Trophoblast cell (in vitro differentiated cells and primary cell): ENCODE measurements around the gene TCP10L.
A peak's percentile ranks its signal among the peaks of the same experiment; 100 is the strongest.

Experiments used
- DNase-seq, 2 donors: peaks; one replicate each; pipeline ENCODE4 v3.0.0-alpha.2; 2016
- H2AFZ ChIP-seq: 2 replicates; pipeline ENCODE4 v1.6.1; 2013; ENCODE audit warnings: low read length, moderate library complexity, mild to moderate bottlenecking; ENCODE audit not compliant: insufficient read depth, poor library complexity
- H2AK5ac ChIP-seq: 2 replicates; pipeline ENCODE4 v1.6.1; 2013; ENCODE audit warnings: mild to moderate bottlenecking, low read length
- H2BK120ac ChIP-seq: 2 replicates; pipeline ENCODE4 v1.6.1; 2013; ENCODE audit warnings: low read length, mild to moderate bottlenecking, moderate library complexity; ENCODE audit not compliant: insufficient read depth, poor library complexity
- H2BK12ac ChIP-seq: 2 replicates; pipeline ENCODE4 v1.6.1; 2013; ENCODE audit warnings: mild to moderate bottlenecking, low read length, moderate library complexity
- H2BK5ac ChIP-seq: 2 replicates; pipeline ENCODE4 v1.6.1; 2013; ENCODE audit warnings: low read length, low read depth, moderate library complexity, mild to moderate bottlenecking; ENCODE audit not compliant: poor library complexity
- H3K14ac ChIP-seq: 2 replicates; pipeline ENCODE4 v1.6.1; 2013; ENCODE audit warnings: mild to moderate bottlenecking, low read length
- H3K18ac ChIP-seq: 2 replicates; pipeline ENCODE4 v1.6.1; 2013; ENCODE audit warnings: mild to moderate bottlenecking, low read length
- H3K23ac ChIP-seq: 2 replicates; pipeline ENCODE4 v1.6.1; 2013; ENCODE audit warnings: low read length
- H3K27ac ChIP-seq: 2 replicates; pipeline ENCODE4 v1.5.1; 2013; ENCODE audit warnings: low read depth, mild to moderate bottlenecking, inconsistent platforms, low read length, moderate library complexity
- H3K27me3 ChIP-seq: 2 replicates; pipeline ENCODE4 v1.6.1; 2013; ENCODE audit warnings: inconsistent platforms, mild to moderate bottlenecking, low read length, moderate library complexity; ENCODE audit not compliant: insufficient read depth
- H3K36me3 ChIP-seq, 2 experiments: 1 replicate in 1 of 2; 2 replicates in 1 of 2; pipeline ENCODE4 v1.6.1; 2013; ENCODE audit warnings: low read length in 2 of 2, mild to moderate bottlenecking in 2 of 2, moderate library complexity in 1 of 2; ENCODE audit not compliant: insufficient read depth in 2 of 2, control insufficient read depth in 1 of 2
- H3K4ac ChIP-seq: 2 replicates; pipeline ENCODE4 v1.6.1; 2013; ENCODE audit warnings: low read depth, mild to moderate bottlenecking, low read length, moderate library complexity
- H3K4me1 ChIP-seq, 2 experiments: 1 replicate in 1 of 2; 2 replicates in 1 of 2; pipeline ENCODE4 v1.6.1; 2013; ENCODE audit warnings: low read length in 2 of 2, mild to moderate bottlenecking in 2 of 2, moderate library complexity in 1 of 2; ENCODE audit not compliant: insufficient read depth in 2 of 2, control insufficient read depth in 1 of 2
- H3K4me2 ChIP-seq: 2 replicates; pipeline ENCODE4 v1.6.1; 2013; ENCODE audit warnings: inconsistent platforms, mild to moderate bottlenecking, low read length, moderate library complexity
- H3K4me3 ChIP-seq: 2 replicates; pipeline ENCODE4 v1.5.1; 2013; ENCODE audit warnings: mild to moderate bottlenecking, low read depth, low read length, inconsistent platforms
- H3K79me1 ChIP-seq: one replicate; pipeline ENCODE4 v1.6.1; 2013; ENCODE audit warnings: low read length
- H3K79me2 ChIP-seq: 2 replicates; pipeline ENCODE4 v1.6.1; 2013; ENCODE audit warnings: low read length, mild to moderate bottlenecking; ENCODE audit not compliant: control insufficient read depth, insufficient read depth, poor library complexity
- H3K9ac ChIP-seq: 2 replicates; pipeline ENCODE4 v1.6.1; 2013; ENCODE audit warnings: mild to moderate bottlenecking, low read length
- H3K9me3 ChIP-seq: 2 replicates; pipeline ENCODE4 v1.6.1; 2013; ENCODE audit warnings: low read depth, mild to moderate bottlenecking, control low read depth, inconsistent platforms, low read length; ENCODE audit not compliant: insufficient read depth
- H4K12ac ChIP-seq: 2 replicates; pipeline ENCODE4 v1.6.1; 2013; ENCODE audit warnings: low read depth, mild to moderate bottlenecking, low read length, moderate library complexity
- H4K8ac ChIP-seq: 2 replicates; pipeline ENCODE4 v1.6.1; 2013; ENCODE audit warnings: low read depth, mild to moderate bottlenecking, low read length, moderate library complexity
- H4K91ac ChIP-seq: one replicate; pipeline ENCODE4 v1.6.1; 2013; ENCODE audit warnings: low read depth, mild to moderate bottlenecking, low read length, moderate library complexity
- WGBS: extraction: QIAGEN DNeasy Blood & Tissue Kit; methylation state at CpG from one replicate; pipeline ENCODE4 v1.1.7; 2013; ENCODE audit warnings: missing lambda C conversion rate; ENCODE audit not compliant: insufficient read length, insufficient coverage; ENCODE audit errors: extremely low coverage; 5-methylcytosine and 5-hydroxymethylcytosine counted together

The TCP10L gene

DNA sequence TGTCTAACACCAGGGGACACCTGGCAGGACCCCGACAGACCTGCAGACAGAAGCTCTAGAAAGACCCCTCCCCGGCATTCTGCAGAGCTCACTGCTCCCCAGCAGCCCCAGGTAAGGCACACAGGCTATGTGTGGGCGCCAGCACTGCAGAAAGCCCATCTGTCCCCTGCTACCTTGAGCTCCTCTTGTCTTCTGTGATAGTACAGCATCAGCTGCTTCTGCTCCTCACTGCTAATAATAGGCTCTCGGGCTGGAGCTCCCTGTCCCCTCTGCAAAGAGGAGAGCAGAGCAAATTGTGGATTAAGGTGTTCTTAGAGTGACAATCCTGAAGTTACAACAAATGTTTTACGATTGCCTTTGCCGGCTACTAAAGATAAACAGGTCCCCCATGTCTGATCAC is 16.8 kb upstream of the TCP10L start:
- DNase-seq = no peak
- H3K4me1 ChIP-seq = no peaks in the 10 kb centered on the region
- no peak overlapping the region for H2BK120ac ChIP-seq
- H3K4me2 ChIP-seq = no peak overlapping the region
- no peak overlapping the region for H3K4ac ChIP-seq
- no peak overlapping the region for H2BK5ac ChIP-seq
- peaks cover 35 to 50% of the 10 kb centered on the region in 2 experiments for H3K36me3 ChIP-seq
- no peaks in the 10 kb centered on the region for H3K79me2 ChIP-seq
- H4K12ac ChIP-seq = no peak overlapping the region
- no peak overlapping the region for H3K23ac ChIP-seq
- no peak overlapping the region for H3K27ac ChIP-seq
- WGBS = no CpG with 5 or more reads among the region's 6 CpGs
- H3K27me3 ChIP-seq = no peaks in the 10 kb centered on the region
- no peaks in the 10 kb centered on the region for H3K79me1 ChIP-seq
- H2AFZ ChIP-seq = no peak overlapping the region
- H2AK5ac ChIP-seq = no peak overlapping the region
- no peak overlapping the region for H3K9ac ChIP-seq
- no peak overlapping the region for H3K14ac ChIP-seq
- no peak overlapping the region for H4K8ac ChIP-seq
- no peak overlapping the region for H3K4me3 ChIP-seq
- H2BK12ac ChIP-seq = no peak overlapping the region
- no peaks in the 10 kb centered on the region for H3K9me3 ChIP-seq
- H3K18ac ChIP-seq = no peak overlapping the region
- H4K91ac ChIP-seq = no peak overlapping the region

DNA sequence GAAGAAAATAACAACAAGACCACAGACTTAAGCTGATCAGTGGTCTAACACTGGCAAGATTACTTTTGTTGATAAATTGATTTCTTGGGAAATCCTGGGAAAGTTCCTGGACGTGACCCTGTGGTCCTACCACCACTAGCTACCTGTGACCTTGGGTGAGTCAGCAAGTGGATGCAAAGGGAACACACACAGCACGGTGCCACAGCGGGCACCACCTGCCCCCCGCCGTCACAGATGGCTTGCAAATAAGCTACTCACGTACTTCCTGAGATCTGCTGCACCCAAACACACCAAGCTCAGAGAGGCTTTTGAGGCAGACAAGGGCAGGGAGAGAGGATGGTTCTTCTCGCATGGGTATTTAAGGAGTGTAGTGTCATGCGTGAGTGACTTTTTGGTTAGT is 14.2 kb upstream of the TCP10L start:
- Histone ChIP-seq H3K27ac (no peak overlapping the region), H3K23ac (no peak overlapping the region), H3K36me3 (peaks cover 26 to 33% of the 10 kb centered on the region in 2 experiments), H2BK5ac (no peak overlapping the region), H4K91ac (no peak overlapping the region), H3K79me2 (no peaks in the 10 kb centered on the region), H3K4me3 (no peak overlapping the region), H3K4me2 (no peak overlapping the region), H3K9me3 (peaks cover 1% of the 10 kb centered on the region), H4K8ac (no peak overlapping the region), H3K18ac (no peak overlapping the region), H3K4ac (no peak overlapping the region), H2AFZ (no peak overlapping the region), H2BK120ac (no peak overlapping the region), H2AK5ac (no peak overlapping the region), H4K12ac (no peak overlapping the region), H3K9ac (no peak overlapping the region), H3K4me1 (no peaks in the 10 kb centered on the region), H2BK12ac (no peak overlapping the region), H3K79me1 (no peaks in the 10 kb centered on the region), H3K27me3 (no peaks in the 10 kb centered on the region), H3K14ac (no peak overlapping the region)
- no CpG with 5 or more reads among the region's 8 CpGs for WGBS
- no peak for DNase-seq

DNA sequence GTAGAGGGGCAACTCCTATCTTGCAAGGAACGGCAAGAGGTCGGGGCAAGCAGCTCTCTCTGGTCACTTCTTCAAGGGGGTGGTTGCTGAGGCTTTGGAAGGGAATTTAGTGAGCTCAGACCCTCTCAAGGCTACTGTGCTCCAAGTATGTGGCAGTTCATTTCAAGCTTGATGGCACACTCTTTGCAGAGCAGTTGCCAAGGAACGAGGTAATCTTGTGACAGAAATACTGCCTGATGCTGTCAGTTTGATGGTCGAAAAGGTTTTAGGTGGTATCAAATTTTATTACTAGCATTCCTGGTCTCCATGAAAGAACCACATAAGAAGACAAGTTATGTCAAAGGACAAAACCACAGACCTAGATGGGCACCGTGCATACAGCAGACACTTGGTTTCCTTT is 13.8 kb upstream of the TCP10L start:
- Histone ChIP-seq H3K36me3 (peaks cover 23 to 29% of the 10 kb centered on the region in 2 experiments), H3K4me2 (no peak overlapping the region), H2BK5ac (no peak overlapping the region), H3K9ac (no peak overlapping the region), H3K4ac (no peak overlapping the region), H3K4me1 (no peaks in the 10 kb centered on the region), H2BK120ac (no peak overlapping the region), H3K4me3 (no peak overlapping the region), H2BK12ac (no peak overlapping the region), H4K8ac (no peak overlapping the region), H4K91ac (no peak overlapping the region), H4K12ac (no peak overlapping the region), H3K27ac (no peak overlapping the region), H2AK5ac (no peak overlapping the region), H3K18ac (no peak overlapping the region), H3K79me1 (no peaks in the 10 kb centered on the region), H3K23ac (no peak overlapping the region), H3K9me3 (peaks cover 1% of the 10 kb centered on the region), H3K14ac (no peak overlapping the region), H2AFZ (no peak overlapping the region), H3K27me3 (no peaks in the 10 kb centered on the region), H3K79me2 (no peaks in the 10 kb centered on the region)
- WGBS = no CpG with 5 or more reads among the region's 5 CpGs
- DNase-seq = no peak

DNA sequence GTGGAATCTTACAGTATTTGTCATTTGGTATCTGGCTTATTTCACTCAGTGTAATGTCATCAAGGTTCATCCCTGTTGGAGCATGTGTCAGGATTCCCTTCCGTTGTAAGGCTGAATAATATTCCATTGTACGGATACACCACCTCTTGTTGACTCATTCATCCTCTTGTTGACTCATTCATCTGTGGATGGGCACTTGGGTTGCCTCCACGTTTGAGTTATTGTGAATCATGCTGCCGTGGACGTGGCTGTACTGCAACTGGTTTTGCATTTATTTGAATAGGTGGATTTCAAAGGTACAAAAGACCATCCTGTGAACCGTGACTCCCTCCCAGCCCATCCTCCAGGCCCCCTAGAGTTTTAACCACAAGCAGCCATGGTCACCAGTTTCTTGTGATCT is 11.9 kb upstream of the TCP10L start:
- Histone ChIP-seq H3K14ac (no peak overlapping the region), H3K27me3 (no peaks in the 10 kb centered on the region), H2BK5ac (no peak overlapping the region), H2BK120ac (no peak overlapping the region), H4K12ac (no peak overlapping the region), H3K9me3 (peaks cover 1% of the 10 kb centered on the region), H2AK5ac (no peak overlapping the region), H2AFZ (no peak overlapping the region), H3K79me2 (no peaks in the 10 kb centered on the region), H3K4me3 (no peak overlapping the region), H4K8ac (no peak overlapping the region), H3K27ac (no peak overlapping the region), H3K4me2 (no peak overlapping the region), H3K4ac (no peak overlapping the region), H3K18ac (no peak overlapping the region), H3K79me1 (no peaks in the 10 kb centered on the region), H3K23ac (no peak overlapping the region), H3K4me1 (no peaks in the 10 kb centered on the region), H2BK12ac (no peak overlapping the region), H3K9ac (no peak overlapping the region), H4K91ac (no peak overlapping the region), H3K36me3 (peaks cover 12 to 13% of the 10 kb centered on the region in 2 experiments)
- peak in 1 of 2 donors; percentile 14 for DNase-seq
- WGBS = no CpG with 5 or more reads among the region's 6 CpGs
